Measurements from ENCODE around the gene ALG12. TPM values are rescaled to one million over a fixed set of nuclear protein-coding genes. Genes with fewer than 3 reads are reported as not detected.

The ALG12 gene
- total and polyA plus RNA-seq, 2 of the 8 experiments (the other 6 are each of a cell fraction or from before 2014, with no cell fraction given): 13.4 to 22.5 TPM

GRCh38 chr22:49903322-49904039 is 14.8 kb downstream of the ALG12 start (continued):
- TF ChIP-seq ATF2 (IDR thresholded peaks at IDR 0.05; ENCODE audit: low read length): no peak
- no peak for TF ChIP-seq NRF1 (IDR thresholded peaks at IDR 0.05; ENCODE audit: low read depth, low read length)
- no peak for TF ChIP-seq KDM1A (IDR thresholded peaks at IDR 0.05; ENCODE audit: borderline replicate concordance, low read length)
- TF ChIP-seq SP2 (IDR thresholded peaks at IDR 0.05; ENCODE audit: low read length): no peak
- TF ChIP-seq MAX (IDR thresholded peaks at IDR 0.05): no peak
- no peak for TF ChIP-seq TAF1 (IDR thresholded peaks at IDR 0.05; ENCODE audit: low read depth, low read length)
- no peak for TF ChIP-seq MAFK (IDR thresholded peaks at IDR 0.05; ENCODE audit: low read depth, low read length)

Data from H1 (cell line).